Measurements from ENCODE around the gene FGFRL1.

FGFRL1 gene

DNA sequence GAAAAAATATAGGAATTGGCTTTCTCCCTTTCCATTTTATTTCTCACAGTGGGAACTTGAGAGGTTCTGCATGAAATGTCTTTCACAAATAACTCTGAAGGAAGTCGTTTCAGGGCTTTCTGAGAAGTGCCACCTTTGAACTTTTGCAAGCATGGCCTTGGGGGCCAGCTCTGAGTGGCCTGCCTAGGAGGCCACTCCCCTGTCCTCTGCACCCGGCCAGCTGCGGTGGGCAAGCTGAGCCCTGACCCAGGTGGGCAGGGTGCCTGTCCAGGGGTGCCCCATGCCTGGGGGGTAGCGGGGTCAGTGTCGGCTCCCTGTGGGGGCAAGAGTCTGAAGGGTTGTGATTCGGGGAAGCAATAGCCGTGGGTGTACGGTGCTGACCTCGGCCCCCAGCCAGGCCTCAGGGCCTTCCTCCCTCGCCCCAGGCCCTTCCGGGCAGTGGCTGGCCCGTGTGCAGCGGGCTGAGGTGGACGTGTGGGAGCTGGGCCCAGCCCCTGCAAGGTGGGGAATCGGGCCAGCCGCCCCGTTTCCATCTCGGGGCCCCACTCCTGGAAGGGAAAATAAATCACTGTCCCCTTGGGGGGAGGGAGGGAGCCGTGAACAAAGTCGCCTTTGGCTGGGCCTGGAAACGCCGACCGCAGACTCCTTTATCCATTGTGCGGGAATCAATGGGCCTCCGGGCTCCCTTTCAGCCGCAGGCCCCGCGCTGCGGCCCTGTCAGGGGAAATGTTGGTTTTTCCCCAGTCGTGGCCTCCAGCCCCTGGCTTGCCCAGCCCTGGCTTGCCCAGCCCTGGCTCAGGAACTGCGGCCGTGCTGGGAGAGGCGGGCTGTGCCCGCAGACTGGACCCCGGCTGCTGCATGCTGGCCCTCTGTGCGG lies 3.1 kb downstream of the FGFRL1 start:
- Histone ChIP-seq H3K27ac (no peak overlapping the region), H3K4me3 (no peak overlapping the region)
- TF ChIP-seq CTCF (IDR thresholded peaks at IDR 0.05) = no peak
- DNase-seq (ENCODE audit: low spot score) = no peak

DNA sequence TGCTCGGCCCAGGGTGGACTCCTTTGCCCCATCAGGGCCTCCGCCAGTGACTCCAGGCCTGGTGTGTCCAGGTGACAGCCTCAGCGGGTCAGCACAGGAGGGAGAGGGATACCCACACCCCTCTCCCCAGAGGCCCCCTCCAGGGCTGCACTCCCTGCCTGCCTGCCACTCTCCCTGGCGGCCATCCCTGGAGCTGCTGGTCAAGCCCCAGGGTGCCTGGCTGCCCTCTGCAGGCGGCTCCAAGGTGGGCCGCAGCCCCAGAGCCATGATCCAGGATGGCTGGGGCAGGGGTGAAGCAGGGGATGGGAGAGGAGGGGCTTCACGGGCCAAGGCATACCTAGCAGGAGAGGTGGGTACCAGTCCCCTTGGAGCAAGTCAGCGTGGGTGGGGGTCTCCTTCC lies 3.8 kb downstream of the FGFRL1 start:
- TF ChIP-seq CTCF (IDR thresholded peaks at IDR 0.05) = no peak
- Histone ChIP-seq H3K4me3 (no peak overlapping the region), H3K27ac (no peak overlapping the region)
- no peak for DNase-seq (ENCODE audit: low spot score)

- DNase-seq (ENCODE audit: low spot score) = no peak
- no peak for TF ChIP-seq CTCF (IDR thresholded peaks at IDR 0.05)
- Histone ChIP-seq H3K27ac (no peak overlapping the region), H3K4me3 (no peak overlapping the region)
These were observed 4.3 kb downstream of the FGFRL1 start for GRCh38 chr4:1015746-1016145.

- H3K27ac ChIP-seq = no peak overlapping the region
- no peak for TF ChIP-seq CTCF (IDR thresholded peaks at IDR 0.05)
- no peak overlapping the region for H3K4me3 ChIP-seq
- DNase-seq (ENCODE audit: low spot score) = no peak
These were observed 5.8 kb downstream of the FGFRL1 start for GRCh38 chr4:1017211-1017610.

GRCh38 chr4:1017706-1018105 lies 6.3 kb downstream of the FGFRL1 start:
- Histone ChIP-seq H3K27ac (no peak overlapping the region), H3K4me3 (no peak overlapping the region)
- no peak for TF ChIP-seq CTCF (IDR thresholded peaks at IDR 0.05)
- no peak for DNase-seq (ENCODE audit: low spot score)

DNA sequence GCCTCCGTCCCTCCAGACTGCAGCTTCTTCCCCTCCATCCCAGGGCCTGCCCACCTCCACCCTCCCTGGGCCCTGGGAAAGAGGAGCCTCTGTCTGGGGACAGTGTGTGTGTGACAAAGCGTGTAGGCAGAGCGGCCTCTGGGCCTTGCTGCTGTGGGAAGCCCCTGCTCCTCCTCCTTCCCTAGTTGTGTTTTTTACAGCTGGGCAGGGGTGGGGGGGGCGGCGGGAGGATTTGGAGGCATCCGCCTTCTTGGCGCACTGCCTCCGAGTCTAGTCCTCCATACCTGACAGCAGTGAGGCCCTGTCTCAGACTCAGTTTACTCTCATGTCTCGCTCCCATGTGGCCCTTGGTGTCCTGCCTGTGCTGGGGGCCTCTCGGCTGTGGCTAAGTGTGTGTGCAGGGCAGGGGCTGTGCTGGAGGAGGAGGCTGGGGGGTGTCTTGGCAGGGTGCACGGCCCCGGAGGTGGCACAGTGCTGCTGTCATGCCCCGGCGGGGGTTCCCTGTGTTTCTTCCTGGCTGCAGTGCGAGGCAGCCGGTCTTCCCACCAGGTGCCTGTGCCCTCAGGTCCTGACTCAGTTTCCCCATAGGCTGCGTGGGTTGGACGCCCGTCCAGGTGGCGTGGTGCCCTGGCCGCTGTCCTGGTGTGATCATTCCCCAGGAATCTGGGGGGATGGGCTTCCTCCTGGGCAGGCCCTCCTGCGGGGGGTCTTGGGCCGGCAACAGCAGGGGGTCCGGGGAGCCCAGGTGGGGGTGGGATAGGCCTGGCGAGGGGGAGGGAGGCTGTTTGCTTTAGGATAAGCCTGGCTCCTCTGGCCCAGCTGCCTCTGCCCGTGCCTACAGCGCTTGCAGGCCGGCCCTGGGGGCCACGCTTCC lies 7.0 kb downstream of the FGFRL1 start:
- no peak overlapping the region for H3K27ac ChIP-seq
- TF ChIP-seq CTCF (IDR thresholded peaks at IDR 0.05) = no peak
- DNase-seq (ENCODE audit: low spot score) = no peak
- H3K4me3 ChIP-seq = no peak overlapping the region

Measured in coronary artery (tissue), 2 donors.